LNCAP (cell line): ENCODE results near the gene BCL11A.

Source experiments
- TF ChIP-seq, protein P1 (sequence below): fragments of 450-650 bp; IDR thresholded peaks from 2 replicates; pipeline ENCODE4 v1.5.1; 2017; ENCODE audit warnings: mild to moderate bottlenecking

Gene BCL11A

GRCh38 chr2:60533101-60534051 is 20.1 kb downstream of the BCL11A start:
- TF ChIP-seq, protein P1, sequence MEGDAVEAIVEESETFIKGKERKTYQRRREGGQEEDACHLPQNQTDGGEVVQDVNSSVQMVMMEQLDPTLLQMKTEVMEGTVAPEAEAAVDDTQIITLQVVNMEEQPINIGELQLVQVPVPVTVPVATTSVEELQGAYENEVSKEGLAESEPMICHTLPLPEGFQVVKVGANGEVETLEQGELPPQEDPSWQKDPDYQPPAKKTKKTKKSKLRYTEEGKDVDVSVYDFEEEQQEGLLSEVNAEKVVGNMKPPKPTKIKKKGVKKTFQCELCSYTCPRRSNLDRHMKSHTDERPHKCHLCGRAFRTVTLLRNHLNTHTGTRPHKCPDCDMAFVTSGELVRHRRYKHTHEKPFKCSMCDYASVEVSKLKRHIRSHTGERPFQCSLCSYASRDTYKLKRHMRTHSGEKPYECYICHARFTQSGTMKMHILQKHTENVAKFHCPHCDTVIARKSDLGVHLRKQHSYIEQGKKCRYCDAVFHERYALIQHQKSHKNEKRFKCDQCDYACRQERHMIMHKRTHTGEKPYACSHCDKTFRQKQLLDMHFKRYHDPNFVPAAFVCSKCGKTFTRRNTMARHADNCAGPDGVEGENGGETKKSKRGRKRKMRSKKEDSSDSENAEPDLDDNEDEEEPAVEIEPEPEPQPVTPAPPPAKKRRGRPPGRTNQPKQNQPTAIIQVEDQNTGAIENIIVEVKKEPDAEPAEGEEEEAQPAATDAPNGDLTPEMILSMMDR, result no peak

DNA sequence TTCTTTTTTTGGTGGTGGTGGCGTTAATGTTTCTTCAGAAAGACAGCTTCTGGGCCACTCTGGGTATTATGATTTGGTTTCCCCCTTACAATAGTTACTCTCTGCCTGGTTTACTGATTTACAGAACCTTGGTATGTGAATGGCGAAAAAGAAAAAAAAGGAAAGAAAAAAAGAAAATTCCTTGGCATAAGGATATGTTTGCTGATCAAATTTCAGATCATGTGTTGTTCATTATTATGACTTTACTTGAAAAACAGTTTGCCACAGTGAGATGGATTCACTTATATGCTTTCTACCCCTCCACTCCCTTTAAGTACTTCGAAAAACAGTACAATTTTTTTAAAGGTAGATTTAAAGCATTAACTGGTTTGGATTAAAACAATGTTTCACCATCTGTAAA is 21.0 kb downstream of the BCL11A start:
- TF ChIP-seq, protein P1, result no peak

- TF ChIP-seq, protein P1, result no peak
These were observed 21.7 kb downstream of the BCL11A start for GRCh38 chr2:60531701-60532133.

DNA sequence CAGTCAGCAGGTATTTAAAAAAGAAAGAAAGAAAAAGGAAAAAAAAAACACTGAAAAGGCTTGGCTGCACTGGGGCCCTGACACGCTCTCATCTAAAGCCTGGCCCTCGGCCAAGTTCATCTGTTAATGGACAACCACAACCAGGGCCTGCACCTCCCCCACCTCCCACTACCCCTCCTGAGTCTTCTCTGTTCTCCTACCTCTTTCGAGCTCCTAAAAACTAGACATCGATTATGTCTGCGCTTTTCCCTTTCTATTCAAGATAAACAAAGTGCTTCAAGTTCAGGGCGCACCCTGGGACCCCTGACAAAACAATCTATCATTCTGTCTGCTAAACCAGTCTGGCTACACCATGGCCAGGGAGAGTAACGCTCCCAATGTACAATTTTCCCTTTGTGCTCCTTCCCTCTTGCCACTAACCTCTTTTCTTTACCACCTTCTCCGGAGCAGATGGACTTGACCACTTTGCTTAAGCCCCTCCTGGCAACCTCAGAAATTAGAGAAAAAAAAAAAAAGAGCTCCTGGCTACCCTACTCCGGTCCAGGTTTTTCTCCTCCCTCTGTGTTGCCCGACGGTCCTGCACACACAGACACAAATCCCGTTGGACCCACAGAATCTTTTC is 22.7 kb downstream of the BCL11A start:
- TF ChIP-seq, protein P1, result no peak

DNA sequence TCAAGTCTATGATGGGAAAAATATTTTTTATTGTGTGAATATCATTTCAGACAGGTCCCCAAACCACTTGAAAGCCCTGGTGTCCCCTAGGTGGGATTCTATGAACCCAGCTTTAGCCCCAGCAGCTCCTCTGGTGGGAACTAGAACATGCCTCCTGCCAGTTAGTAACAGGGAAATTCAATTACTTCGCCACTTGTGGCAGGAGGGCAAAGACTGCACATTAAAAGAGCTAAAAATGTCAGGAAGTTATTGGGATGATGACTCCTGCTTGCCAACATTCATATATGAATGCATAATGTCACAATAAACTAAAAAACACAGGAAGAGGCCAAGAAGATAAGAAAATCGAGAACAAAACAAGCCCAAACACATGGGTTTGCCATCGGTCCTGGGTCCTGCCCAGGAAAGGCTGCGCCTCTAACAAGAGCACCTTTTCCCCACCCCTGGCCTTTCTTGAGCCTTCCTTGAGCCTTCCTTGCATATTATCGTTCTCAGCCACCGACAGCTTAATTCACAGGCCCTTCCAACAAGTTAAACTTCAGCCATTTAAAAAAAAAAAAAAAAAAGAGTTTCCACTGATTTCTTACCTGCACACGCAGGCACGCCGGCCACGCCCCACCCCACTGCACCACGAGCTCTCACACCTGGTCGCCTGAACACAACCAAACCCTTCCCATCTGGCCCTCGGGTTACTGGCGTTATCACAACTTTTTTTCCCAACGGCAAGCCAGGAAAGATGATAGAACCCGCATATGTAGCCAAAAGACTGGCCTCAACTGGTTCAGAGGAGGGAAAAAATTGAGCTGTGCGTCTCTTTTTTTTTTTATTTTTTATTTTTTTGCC is 23.4 kb downstream of the BCL11A start:
- TF ChIP-seq, protein P1, result no peak

- TF ChIP-seq, protein P1, result no peak
These were observed 24.2 kb downstream of the BCL11A start for GRCh38 chr2:60529136-60529784.
